Vagina (tissue), 2 donors: ENCODE results near the gene UMODL1. TPM values are rescaled to one million over a fixed set of nuclear protein-coding genes. Genes with fewer than 3 reads are reported as not detected.

Experiments used
- DNase-seq, 2 donors: peaks; one replicate each; pipeline ENCODE4 v3.0.0-alpha.2; 2017; ENCODE audit errors: extremely low spot score in 2 of 2
- H3K27ac ChIP-seq: fragments of 200-600 bp; sonication (generic); one replicate; pipeline ENCODE4 v1.5.1; 2019
- H3K27me3 ChIP-seq: fragments of 200-600 bp; sonication (generic); one replicate; pipeline ENCODE4 v1.5.1; 2019
- H3K36me3 ChIP-seq, 2 donors: fragments of 200-600 bp; sonication (generic); one replicate each; pipeline ENCODE4 v1.5.1; 2017 to 2019
- H3K4me1 ChIP-seq: fragments of 200-600 bp; sonication (generic); one replicate; pipeline ENCODE4 v1.5.1; 2019
- H3K4me3 ChIP-seq, 2 donors: fragments of 200-600 bp; sonication (generic); 1 replicate in 1 of 2; 2 replicates in 1 of 2; pipeline ENCODE4 v1.5.1; 2016 to 2019
- H3K9me3 ChIP-seq: fragments of 200-600 bp; sonication (generic); one replicate; pipeline ENCODE4 v1.5.1; 2019
- CTCF ChIP-seq, 3 experiments: fragments of 450-650 bp in 2 of 3; fragments of 200-600 bp in 1 of 3; sonication (generic) in 1 of 3; IDR thresholded peaks; one replicate each; pipeline ENCODE4 v1.5.1; 2017 to 2019; ENCODE audit warnings: antibody characterized with exemption in 3 of 3, mild to moderate bottlenecking in 2 of 3, moderate library complexity in 2 of 3
- POLR2A ChIP-seq, 2 donors: fragments of 450-650 bp; IDR thresholded peaks; one replicate each; pipeline ENCODE4 v1.6.1; 2017; ENCODE audit warnings: antibody characterized with exemption in 2 of 2, mild to moderate bottlenecking in 2 of 2, moderate library complexity in 2 of 2
- POLR2AphosphoS5 ChIP-seq, 2 donors: sonication (generic); formaldehyde crosslinking; IDR thresholded peaks; one replicate each; pipeline ENCODE4 v1.9.0; 2017; ENCODE audit warnings: antibody characterized with exemption in 2 of 2, mild to moderate bottlenecking in 2 of 2, low read depth in 1 of 2; ENCODE audit not compliant: insufficient read depth in 1 of 2
- intact Hi-C: fragments of 100-400 bp; cut with DNase I; formaldehyde crosslinking; loops from one replicate; pipeline ENCODE4 v1.15.1; 2023
- total RNA-seq: library from RNA; depleted of rRNA; stranded (reverse); fragments of >200 nt; gene quantifications from one replicate; pipeline ENCODE4 v1.2.3, GENCODE V29; 2016

The UMODL1 gene
- total RNA-seq, 1 donor from 2014 or later, result not detected

GRCh38 chr21:42103843-42104242 lies 32.7 kb downstream of the UMODL1 start:
- no peak for TF ChIP-seq CTCF (IDR thresholded peaks at IDR 0.05)
- no peak for TF ChIP-seq POLR2AphosphoS5 (IDR thresholded peaks at IDR 0.05; ENCODE audit: insufficient read depth in 1 of 2, low read depth in 1 of 2)
- TF ChIP-seq POLR2A (IDR thresholded peaks at IDR 0.05), result no peak
- Histone ChIP-seq H3K4me1 (peaks cover 14% of the 10 kb centered on the region), H3K36me3 (no peaks in the 10 kb centered on the region), H3K27ac (no peak overlapping the region), H3K9me3 (no peaks in the 10 kb centered on the region), H3K27me3 (no peaks in the 10 kb centered on the region), H3K4me3 (no peak overlapping the region)
- DNase-seq, result no peak
- intact Hi-C loops, result loop anchor here (10.0 kb wide), 1 partner anchor 79 kb away; no protein-coding TSS in a partner anchor

DNA sequence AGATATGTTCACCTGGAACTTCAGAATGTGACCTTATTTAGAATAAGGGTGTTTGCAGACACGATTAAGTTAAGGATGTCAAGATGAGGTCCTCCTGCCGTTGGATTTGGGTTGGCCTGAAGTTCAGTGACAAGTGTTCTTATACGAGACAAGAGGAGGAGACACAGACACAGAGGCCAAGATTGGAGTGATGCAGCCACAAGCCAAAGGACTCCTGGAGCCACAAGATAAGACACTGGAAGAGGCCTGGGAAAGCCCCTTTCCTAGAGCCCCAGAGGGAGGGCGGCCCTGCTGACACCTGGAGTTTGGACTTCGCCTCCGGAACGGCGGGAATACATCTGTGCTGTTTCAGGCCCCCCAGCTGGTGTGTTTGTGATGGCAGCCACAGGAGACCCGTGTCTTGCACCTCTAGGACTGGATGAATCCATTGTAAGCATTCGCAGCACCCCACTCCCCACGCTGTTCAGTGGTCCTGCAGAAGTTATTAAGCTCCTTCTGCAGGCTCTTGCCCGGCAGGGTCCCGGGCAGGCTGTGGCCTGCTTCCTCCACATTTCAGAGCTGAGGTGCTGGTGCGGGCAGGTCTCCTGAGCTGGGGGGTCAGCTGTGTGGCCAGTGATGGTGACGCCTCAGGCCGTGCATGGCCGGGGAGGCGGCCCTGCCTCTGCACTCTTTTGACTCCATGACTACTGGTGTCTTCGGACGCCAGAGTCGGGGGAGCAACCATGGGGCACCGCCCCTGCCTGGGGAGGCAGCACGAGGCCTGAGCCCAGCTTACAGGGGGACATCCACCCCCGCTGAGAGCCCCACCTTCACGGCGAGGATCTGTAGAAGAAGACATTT lies 34.6 kb downstream of the UMODL1 start:
- peaks cover 14% of the 10 kb centered on the region for H3K4me1 ChIP-seq
- no peak overlapping the region for H3K27ac ChIP-seq
- no peak overlapping the region for H3K4me3 ChIP-seq
- TF ChIP-seq CTCF (IDR thresholded peaks at IDR 0.05) (no peak), POLR2A (IDR thresholded peaks at IDR 0.05) (no peak), POLR2AphosphoS5 (IDR thresholded peaks at IDR 0.05; ENCODE audit: insufficient read depth in 1 of 2, low read depth in 1 of 2) (no peak)
- H3K27me3 ChIP-seq, result no peaks in the 10 kb centered on the region
- DNase-seq, result no peak
- no peaks in the 10 kb centered on the region for H3K9me3 ChIP-seq
- intact Hi-C loops, result loop anchor here (10.0 kb wide), 1 partner anchor 81 kb away; no protein-coding TSS in a partner anchor
- no peaks in the 10 kb centered on the region for H3K36me3 ChIP-seq

GRCh38 chr21:42106425-42106824 lies 35.3 kb downstream of the UMODL1 start:
- H3K36me3 ChIP-seq, result no peaks in the 10 kb centered on the region
- TF ChIP-seq POLR2A (IDR thresholded peaks at IDR 0.05) (no peak), POLR2AphosphoS5 (IDR thresholded peaks at IDR 0.05; ENCODE audit: insufficient read depth in 1 of 2, low read depth in 1 of 2) (no peak), CTCF (IDR thresholded peaks at IDR 0.05) (no peak)
- intact Hi-C loops, result loop anchor here (10.0 kb wide), 1 partner anchor 82 kb away; no protein-coding TSS in a partner anchor
- no peak overlapping the region for H3K27ac ChIP-seq
- H3K9me3 ChIP-seq, result no peaks in the 10 kb centered on the region
- DNase-seq, result no peak
- no peak overlapping the region for H3K4me3 ChIP-seq
- H3K27me3 ChIP-seq, result no peaks in the 10 kb centered on the region
- H3K4me1 ChIP-seq, result peaks cover 14% of the 10 kb centered on the region

DNA sequence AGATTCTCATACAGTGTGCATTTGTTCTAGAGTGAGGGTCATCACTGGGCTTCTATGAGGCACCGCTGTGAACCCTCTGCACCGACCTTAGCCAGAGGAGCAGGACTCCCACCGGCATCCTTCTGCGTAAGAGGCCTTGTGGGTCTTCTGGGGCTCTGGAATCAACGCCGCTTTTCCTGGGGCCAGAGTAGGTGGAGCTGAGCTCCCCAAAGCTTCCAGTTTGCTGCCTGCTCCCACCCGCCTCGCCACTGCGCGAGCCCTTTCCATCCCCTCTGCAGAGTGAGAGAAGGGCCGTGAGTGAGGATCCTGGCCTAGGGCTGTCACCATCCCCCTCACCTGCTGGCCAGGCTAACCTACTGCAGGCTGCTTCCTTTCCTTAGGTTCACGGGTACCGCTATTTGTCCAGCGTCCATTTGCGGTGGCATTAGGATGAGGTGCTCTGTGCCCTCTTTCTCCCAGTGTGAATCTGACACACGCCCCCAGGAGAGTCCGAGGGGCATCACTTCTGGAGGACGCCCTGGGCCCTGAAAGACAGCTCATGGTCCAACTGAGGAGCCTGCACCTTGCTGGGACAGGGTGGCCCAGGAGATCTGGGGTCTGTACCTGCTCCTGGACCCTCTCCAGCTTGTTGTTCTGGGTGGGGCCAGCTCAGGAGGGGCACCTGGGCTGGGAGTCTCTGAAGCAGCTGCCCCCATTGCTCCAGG lies 36.2 kb downstream of the UMODL1 start:
- no peaks in the 10 kb centered on the region for H3K27me3 ChIP-seq
- DNase-seq, result no peak
- TF ChIP-seq CTCF (IDR thresholded peaks at IDR 0.05) (no peak), POLR2A (IDR thresholded peaks at IDR 0.05) (no peak), POLR2AphosphoS5 (IDR thresholded peaks at IDR 0.05; ENCODE audit: insufficient read depth in 1 of 2, low read depth in 1 of 2) (no peak)
- intact Hi-C loops, result loop anchor here (10.0 kb wide), 1 partner anchor 83 kb away; no protein-coding TSS in a partner anchor
- H3K36me3 ChIP-seq, result no peaks in the 10 kb centered on the region
- no peak overlapping the region for H3K4me3 ChIP-seq
- no peaks in the 10 kb centered on the region for H3K9me3 ChIP-seq
- H3K4me1 ChIP-seq, result peaks cover 14% of the 10 kb centered on the region
- no peak overlapping the region for H3K27ac ChIP-seq
